ENCODE measurements around the gene GCN1.

Gene GCN1

DNA sequence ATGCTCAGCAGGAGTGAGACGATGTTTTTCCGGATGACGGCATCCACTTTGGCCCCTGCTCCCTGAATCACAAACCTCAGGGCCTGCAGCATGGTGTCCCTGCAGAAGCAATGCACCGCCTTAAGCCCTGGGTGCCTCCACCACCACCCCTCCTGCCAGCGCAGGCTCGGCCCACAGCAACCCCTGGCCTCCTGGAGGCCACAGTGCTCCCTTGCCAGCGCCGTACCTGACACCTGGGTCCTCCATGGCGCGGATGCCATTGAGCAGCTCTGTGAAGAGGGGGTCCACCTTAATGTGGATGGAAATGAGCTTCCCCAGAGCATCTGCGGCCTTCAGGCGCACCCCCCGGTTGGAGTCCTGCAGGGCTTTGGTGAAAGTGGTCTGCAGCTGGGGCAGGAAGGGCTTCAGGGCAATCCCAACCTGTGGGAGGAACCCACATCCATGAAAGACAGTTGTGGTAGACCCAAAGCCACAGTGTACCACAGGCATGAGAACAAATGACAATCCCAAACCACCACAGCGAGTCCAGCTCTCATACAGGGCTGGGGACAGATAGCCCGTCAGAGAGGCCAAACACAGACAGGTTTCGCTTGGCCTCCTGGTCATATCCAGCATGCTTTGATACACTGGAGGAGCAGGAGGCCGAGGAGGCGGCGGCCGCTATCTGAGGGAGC lies 60.1 kb downstream of the GCN1 start:
- no peak overlapping the region for H3K27ac ChIP-seq (replicated peaks)
- no peaks in the 10 kb centered on the region for H3K27me3 ChIP-seq (ENCODE audit: insufficient read depth, poor library complexity, severe bottlenecking)
- TF ChIP-seq SPI1 (IDR thresholded peaks at IDR 0.05; ENCODE audit: borderline replicate concordance, low read depth), result no peak
- no peak for TF ChIP-seq CTCF (IDR thresholded peaks at IDR 0.05; ENCODE audit: insufficient read depth, low read length)
- no peak for TF ChIP-seq POLR2AphosphoS5 (IDR thresholded peaks at IDR 0.05; ENCODE audit: low read depth)
- no peak for TF ChIP-seq GABPA (IDR thresholded peaks at IDR 0.05; ENCODE audit: low read depth)
- TF ChIP-seq, protein P1, sequence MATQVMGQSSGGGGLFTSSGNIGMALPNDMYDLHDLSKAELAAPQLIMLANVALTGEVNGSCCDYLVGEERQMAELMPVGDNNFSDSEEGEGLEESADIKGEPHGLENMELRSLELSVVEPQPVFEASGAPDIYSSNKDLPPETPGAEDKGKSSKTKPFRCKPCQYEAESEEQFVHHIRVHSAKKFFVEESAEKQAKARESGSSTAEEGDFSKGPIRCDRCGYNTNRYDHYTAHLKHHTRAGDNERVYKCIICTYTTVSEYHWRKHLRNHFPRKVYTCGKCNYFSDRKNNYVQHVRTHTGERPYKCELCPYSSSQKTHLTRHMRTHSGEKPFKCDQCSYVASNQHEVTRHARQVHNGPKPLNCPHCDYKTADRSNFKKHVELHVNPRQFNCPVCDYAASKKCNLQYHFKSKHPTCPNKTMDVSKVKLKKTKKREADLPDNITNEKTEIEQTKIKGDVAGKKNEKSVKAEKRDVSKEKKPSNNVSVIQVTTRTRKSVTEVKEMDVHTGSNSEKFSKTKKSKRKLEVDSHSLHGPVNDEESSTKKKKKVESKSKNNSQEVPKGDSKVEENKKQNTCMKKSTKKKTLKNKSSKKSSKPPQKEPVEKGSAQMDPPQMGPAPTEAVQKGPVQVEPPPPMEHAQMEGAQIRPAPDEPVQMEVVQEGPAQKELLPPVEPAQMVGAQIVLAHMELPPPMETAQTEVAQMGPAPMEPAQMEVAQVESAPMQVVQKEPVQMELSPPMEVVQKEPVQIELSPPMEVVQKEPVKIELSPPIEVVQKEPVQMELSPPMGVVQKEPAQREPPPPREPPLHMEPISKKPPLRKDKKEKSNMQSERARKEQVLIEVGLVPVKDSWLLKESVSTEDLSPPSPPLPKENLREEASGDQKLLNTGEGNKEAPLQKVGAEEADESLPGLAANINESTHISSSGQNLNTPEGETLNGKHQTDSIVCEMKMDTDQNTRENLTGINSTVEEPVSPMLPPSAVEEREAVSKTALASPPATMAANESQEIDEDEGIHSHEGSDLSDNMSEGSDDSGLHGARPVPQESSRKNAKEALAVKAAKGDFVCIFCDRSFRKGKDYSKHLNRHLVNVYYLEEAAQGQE (IDR thresholded peaks at IDR 0.05; ENCODE audit: insufficient replicate concordance, low read depth), result no peak
- no peak for DNase-seq (ENCODE audit: low read depth in 1 of 2, low spot score in 1 of 2)
- no peak overlapping the region for H3K4me3 ChIP-seq (replicated peaks; ENCODE audit: insufficient read depth, low read length)

DNA sequence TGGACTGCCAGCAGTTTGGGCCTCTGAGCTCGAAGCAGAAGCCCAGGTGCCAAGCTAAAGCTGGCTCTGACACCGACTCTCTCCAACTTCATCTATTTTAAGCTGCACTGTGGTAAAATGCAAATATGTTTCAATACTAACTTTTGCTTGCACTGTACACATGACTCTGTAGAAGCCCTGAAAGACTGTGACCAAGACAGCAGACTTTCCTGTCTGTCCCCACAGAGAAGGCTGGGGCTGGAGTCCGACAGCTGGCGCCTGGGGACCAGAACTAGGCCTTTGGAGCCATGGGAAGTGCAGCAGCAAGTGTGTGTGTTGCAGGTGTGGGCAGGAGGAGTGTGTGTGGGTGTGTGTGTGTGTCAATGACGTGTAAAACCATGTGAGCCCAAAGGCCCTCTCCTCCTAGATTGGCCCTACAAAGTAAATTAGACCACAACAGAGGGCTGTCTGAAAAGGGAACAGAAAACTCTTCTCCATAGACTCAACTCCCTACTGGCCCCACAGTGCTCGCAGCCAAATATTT lies 61.6 kb downstream of the GCN1 start:
- no peaks in the 10 kb centered on the region for H3K27me3 ChIP-seq (ENCODE audit: insufficient read depth, poor library complexity, severe bottlenecking)
- TF ChIP-seq, protein P1 (IDR thresholded peaks at IDR 0.05; ENCODE audit: insufficient replicate concordance, low read depth), result no peak
- TF ChIP-seq GABPA (IDR thresholded peaks at IDR 0.05; ENCODE audit: low read depth) (no peak), CTCF (IDR thresholded peaks at IDR 0.05; ENCODE audit: insufficient read depth, low read length) (no peak), SPI1 (IDR thresholded peaks at IDR 0.05; ENCODE audit: borderline replicate concordance, low read depth) (no peak), POLR2AphosphoS5 (IDR thresholded peaks at IDR 0.05; ENCODE audit: low read depth) (no peak)
- no peak for DNase-seq (ENCODE audit: low read depth in 1 of 2, low spot score in 1 of 2)
- H3K4me3 ChIP-seq (replicated peaks; ENCODE audit: insufficient read depth, low read length), result no peak overlapping the region
- no peak overlapping the region for H3K27ac ChIP-seq (replicated peaks)

- TF ChIP-seq, protein P1 (IDR thresholded peaks at IDR 0.05; ENCODE audit: insufficient replicate concordance, low read depth), result no peak
- no peak for TF ChIP-seq GABPA (IDR thresholded peaks at IDR 0.05; ENCODE audit: low read depth)
- TF ChIP-seq POLR2AphosphoS5 (IDR thresholded peaks at IDR 0.05; ENCODE audit: low read depth), result no peak
- TF ChIP-seq CTCF (IDR thresholded peaks at IDR 0.05; ENCODE audit: insufficient read depth, low read length), result no peak
- TF ChIP-seq SPI1 (IDR thresholded peaks at IDR 0.05; ENCODE audit: borderline replicate concordance, low read depth), result no peak
- no peaks in the 10 kb centered on the region for H3K27me3 ChIP-seq (ENCODE audit: insufficient read depth, poor library complexity, severe bottlenecking)
- no peak overlapping the region for H3K4me3 ChIP-seq (replicated peaks; ENCODE audit: insufficient read depth, low read length)
- no peak overlapping the region for H3K27ac ChIP-seq (replicated peaks)
- no peak for DNase-seq (ENCODE audit: low read depth in 1 of 2, low spot score in 1 of 2)
These were observed 62.3 kb downstream of the GCN1 start for GRCh38 chr12:120132054-120132836.

Data from HL-60 (cell line).